Frontal cortex (tissue), 4 donors: Measurements from ENCODE around the gene DEFB115. TPM values are rescaled to one million over a fixed set of nuclear protein-coding genes. Genes with fewer than 3 reads are reported as not detected.
"Not testable (repeated sequence)": the region's sequence is repeated elsewhere in the genome, so short reads cannot be mapped to it uniquely, and the experiment has no call there.

ENCODE experiments used
- DNase-seq, 2 donors: peaks; one replicate each; pipeline ENCODE4 v3.0.0; 2012; ENCODE audit warnings: low spot score in 2 of 2
- FAIRE-seq: peaks from 2 replicates; lab custom pipeline; 2012; peaks lifted over from hg19 to GRCh38; lab: Jason Lieb, UNC
- total RNA-seq: library from RNA; depleted of rRNA; stranded (reverse); fragments of >200 nt; gene quantifications from one replicate; pipeline ENCODE4 v1.2.3, GENCODE V29; 2014
- donor health status: control.
- donor health status: control.
- donor health status: control.

The DEFB115 gene, protein sequence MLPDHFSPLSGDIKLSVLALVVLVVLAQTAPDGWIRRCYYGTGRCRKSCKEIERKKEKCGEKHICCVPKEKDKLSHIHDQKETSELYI
- total RNA-seq = not detected

DNA sequence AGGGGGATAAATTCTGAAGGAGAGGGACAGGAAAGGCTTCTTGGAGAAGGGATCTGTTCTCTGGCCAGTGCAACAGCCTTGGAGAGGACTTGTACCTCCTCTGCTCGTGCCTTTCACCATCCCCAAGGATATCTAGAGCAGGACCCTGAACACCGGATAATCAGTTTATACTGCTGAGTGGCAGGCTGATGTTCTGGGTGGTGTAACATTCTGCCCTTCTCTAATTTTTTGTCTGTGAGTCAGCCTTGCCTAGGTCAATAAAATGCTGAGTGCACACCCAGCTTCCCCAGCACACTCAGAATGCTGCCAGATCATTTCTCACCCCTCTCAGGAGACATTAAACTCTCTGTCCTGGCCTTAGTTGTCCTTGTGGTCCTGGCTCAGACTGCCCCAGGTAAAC lies at the start of gene DEFB115:
Gene DEFB115 (plus strand): TSS at position 301 of the 400 bp plus-strand sequence. CDS start 0 bp downstream, at position 301.
- DNase-seq (no peak), FAIRE-seq (no peak)

DNA sequence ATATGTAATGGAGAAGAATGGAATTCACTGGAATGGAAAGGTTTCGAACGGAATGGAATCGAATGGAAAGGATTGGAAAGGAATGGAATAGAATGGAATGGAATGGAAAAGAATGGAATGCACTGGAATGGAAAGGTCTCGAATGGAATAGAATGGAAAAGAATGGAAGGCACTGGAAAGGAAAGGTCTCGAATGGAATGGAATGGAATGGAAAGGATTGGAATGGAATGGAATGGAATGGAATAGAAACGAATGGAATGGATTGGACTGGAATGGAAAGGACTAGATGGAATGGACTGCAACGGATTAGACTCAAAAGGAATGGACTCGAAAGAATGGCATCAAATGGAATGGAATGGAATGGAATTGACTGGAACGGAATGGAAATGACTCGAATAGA lies 20.5 kb upstream of the DEFB115 start:
- DNase-seq (no peak), FAIRE-seq (no peak)

DNA sequence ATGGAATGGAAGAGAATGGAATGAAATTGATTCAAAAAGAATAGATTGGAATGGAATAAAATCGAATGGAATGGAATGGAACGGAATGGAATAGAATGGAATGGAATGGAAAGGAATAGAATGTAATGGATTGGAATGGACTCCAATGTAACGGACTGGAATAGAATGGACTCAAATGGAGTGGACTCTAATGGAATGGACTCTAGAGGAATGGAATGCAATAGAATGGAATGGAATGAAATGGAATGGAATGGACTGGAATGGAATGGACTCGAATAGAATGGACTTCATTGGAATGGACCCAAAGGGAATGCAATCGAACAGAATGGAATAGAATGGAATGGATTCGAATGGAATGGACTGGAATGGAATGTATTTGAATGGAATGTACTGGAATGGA lies 19.7 kb upstream of the DEFB115 start:
- no peak for FAIRE-seq

DNA sequence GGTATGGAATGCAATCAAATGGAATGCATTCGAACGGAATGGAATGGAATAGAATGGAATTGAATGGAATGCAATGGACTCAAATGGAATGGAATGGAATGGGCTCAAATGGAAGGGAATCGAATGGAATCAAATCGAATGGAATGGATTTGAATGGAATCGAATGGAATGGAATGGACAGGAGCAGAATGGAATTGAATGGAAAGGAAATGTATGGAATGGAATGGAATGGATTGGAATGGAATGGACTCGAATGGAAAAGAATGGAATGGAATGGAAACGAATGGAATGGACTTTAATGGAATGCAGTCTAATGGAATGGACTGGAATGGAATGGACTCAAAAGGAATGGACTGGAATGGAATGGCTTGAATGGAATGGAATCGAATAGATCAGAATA lies 18.3 kb upstream of the DEFB115 start:
- DNase-seq = no peak
- no peak for FAIRE-seq

More for the DNA sequence above, 19.7 kb upstream of the DEFB115 start:
- DNase-seq = no peak

DNA sequence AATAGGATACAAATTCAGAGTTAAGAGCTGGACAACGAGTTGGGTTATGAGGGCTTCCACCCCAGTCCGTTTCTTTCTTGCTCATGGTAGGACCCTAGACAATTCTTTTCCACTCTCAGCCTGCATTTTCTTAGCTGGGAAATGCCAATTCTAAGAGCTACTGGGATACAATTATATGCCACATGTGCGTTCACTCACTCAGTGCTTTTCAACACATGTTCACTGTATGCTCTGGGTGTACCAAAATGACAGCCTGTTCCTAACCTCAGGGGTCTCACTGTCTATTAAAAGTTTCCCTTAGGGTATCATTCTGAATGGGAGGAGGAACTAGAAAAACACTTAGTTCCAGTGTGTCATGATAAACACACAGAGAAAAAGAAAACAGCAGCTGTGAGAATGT lies 505 bp upstream of the DEFB115 start:
- no peak for DNase-seq
- FAIRE-seq = no peak

DNA sequence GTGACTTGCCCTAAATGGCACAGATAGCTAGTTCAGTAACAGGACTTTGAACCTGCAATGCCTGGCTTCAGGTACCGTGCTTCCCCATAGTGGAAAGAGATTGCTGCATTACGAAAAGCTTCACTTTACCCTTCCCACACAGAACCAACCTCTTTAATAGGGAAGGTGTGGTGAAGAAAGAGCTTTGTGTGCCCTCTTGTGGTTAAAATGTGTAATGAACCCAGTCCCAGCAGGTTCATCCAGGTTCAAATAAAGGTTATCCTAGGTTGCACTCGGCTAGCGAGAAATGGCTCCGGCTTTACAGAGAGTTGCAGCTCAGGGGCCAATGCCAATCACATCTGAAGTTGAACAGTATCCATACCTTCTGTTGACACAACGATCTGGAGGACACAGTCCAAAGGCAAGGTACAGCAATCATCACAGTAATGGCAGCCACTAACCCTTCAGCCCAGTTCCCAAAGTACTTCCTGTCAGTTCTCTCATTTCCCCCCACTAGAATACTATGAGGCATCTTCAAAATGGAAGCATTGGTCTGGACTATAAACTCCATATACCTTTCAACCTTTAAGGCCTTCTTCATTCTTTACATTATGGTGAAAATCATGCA lies 3.0 kb downstream of the DEFB115 start:
- no peak for FAIRE-seq
- DNase-seq = no peak

DNA sequence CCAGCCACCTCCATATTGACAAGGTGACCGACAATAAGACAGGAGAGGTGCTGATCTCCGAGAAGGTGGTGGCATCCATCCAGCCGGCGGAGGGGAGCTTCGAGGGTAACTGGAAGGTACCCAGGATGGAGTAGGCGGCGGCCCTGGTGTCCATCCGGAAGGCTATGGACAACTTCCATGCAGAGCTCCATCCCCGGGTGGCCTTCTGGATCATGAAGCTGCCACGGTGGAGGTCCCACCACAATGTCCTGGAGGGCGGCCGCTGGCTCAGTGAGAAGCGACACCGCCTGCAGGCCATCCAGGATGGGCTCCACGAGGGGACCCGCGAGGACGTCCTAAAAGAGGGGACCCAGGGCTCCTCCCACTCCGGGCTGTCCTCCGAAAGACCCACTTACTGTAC lies 17.0 kb downstream of the DEFB115 start:
- DNase-seq (no peak), FAIRE-seq (no peak)

DNA sequence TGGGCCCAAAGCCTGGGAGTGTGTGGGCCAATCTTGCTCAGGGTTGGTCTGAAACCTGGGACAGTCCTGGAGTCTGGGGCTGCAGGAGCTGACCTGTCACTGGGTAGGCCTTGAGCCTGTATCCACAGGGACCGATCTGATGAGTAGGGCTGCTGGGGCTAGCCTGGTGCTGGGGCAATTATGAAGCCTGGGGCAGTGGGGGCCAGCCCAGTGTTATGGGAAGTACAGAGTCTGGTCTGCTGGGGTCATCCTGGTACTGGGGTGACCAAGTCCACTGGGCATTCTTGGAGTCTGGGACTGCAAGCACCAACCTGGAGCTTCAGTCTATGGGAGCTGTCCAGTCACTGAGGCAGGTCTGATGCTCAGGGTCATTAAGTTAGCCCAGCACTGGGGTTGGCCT lies 20.7 kb downstream of the DEFB115 start:
- DNase-seq = no peak
- FAIRE-seq = no peak

DNA sequence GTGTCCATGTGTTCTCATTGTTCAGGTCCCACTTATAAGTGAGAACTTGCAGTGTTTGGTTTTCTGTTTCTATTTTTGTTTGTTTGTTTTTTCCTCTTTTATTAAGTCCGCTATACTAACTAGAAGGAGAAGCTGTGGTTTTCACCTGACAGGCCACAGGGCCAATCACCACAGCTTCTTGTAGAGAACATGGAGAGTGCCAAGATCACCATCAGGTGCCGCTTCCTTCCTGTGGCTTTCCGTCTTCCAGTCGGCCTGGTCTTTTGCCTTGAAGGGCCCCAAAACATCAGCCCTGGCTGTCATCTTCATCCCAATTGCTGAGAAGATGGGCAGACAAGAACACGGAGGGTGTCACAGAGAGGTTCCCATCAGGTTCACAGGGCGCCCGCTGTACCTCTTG lies 27.5 kb downstream of the DEFB115 start:
- DNase-seq, FAIRE-seq: not testable (repeated sequence)

DNA sequence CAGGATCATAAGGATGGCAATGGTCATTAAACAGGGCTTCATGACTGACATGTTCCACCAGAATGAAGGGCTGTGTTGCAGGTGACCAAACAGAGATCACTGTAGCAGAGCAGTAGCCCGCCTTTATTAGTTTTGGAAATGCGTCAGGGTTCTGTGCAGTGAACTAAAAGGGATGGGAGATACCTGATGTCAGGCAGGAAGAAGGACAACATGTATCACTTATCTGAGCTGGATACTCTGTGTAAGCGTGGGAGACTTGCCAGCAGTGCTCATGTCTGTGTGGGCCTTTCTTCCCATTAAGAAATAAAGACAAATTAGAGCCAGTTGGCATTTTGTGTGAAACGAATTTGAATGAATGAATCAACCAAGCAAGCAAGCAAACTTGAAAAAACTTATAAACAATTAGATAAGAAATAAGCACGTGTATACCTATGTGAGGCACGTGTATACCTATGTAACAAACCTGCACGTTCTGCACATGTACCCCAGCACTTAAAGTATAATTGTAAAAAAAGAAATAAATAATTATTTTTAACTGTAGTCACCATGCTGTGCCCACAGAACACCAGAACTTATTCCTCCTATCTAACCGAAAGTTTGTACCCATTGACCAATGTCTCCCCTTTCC lies 51.2 kb downstream of the DEFB115 start, which contains the start of gene DEFB116:
Gene DEFB116 (minus strand): TSS at position 51 of the 628 bp plus-strand sequence. CDS start 0 bp downstream, at position 51.
- FAIRE-seq = no peak
- no peak for DNase-seq

Other genes with a start within 250 kb of the DEFB115 start
- not detected for gene DEFB116, start 50.9 kb downstream of the DEFB115 start, total RNA-seq
- not detected for gene DEFB118, start 110.9 kb downstream of the DEFB115 start, total RNA-seq
- not detected for gene DEFB119, start 132.9 kb downstream of the DEFB115 start, total RNA-seq
- gene DEFB121, start 148.6 kb downstream of the DEFB115 start, total RNA-seq = not detected
- not detected for gene DEFB123, start 183.0 kb downstream of the DEFB115 start, total RNA-seq
- gene DEFB124, start 217.5 kb downstream of the DEFB115 start, total RNA-seq = not detected
- not detected for gene REM1, start 217.6 kb downstream of the DEFB115 start, total RNA-seq